ENCODE data around the gene COL6A1.

DNA sequence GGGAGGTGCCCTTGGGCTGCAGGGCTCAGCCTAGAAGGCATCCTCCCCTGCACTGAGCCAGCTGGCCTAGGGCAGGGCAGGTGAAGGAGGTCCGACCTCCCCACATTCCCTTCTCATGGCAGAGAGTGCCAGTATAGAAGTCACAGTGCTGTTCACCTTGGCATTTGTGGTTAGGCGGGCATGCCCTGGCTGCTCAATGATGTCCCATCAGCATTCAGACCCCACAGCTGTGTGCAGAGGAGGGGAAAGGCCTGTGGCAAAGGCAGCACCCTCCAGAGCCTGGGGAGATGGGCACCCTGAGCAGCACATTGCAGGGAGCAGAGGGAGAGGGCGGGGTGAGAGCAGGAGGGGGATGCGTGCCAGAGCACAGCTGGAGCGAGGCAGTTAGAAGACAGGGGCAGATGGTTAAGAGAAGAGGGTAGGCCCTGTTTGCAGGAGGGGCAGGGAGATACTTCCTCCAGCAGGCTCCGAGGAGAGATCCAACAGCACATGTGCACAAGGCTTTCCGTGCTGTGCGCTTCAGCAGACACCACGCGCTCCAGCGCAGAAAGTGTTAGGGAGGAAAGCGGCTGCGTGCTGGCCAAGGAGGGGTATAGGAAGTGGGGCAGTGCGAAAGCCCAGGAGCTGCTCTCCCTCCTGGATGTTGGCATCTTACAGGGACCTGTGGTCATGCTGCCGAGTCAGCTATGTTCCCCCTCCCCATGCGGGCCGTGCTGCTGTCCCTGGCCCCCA is 43.7 kb upstream of the COL6A1 start:
- TF ChIP-seq, protein P1, sequence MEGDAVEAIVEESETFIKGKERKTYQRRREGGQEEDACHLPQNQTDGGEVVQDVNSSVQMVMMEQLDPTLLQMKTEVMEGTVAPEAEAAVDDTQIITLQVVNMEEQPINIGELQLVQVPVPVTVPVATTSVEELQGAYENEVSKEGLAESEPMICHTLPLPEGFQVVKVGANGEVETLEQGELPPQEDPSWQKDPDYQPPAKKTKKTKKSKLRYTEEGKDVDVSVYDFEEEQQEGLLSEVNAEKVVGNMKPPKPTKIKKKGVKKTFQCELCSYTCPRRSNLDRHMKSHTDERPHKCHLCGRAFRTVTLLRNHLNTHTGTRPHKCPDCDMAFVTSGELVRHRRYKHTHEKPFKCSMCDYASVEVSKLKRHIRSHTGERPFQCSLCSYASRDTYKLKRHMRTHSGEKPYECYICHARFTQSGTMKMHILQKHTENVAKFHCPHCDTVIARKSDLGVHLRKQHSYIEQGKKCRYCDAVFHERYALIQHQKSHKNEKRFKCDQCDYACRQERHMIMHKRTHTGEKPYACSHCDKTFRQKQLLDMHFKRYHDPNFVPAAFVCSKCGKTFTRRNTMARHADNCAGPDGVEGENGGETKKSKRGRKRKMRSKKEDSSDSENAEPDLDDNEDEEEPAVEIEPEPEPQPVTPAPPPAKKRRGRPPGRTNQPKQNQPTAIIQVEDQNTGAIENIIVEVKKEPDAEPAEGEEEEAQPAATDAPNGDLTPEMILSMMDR (conservative IDR thresholded peaks at IDR 0.05; ENCODE audit: low read depth, low read length): no peak
- no peak for TF ChIP-seq POLR2A (IDR thresholded peaks at IDR 0.05; ENCODE audit: low read depth, low read length)
- TF ChIP-seq BHLHE40 (IDR thresholded peaks at IDR 0.05; ENCODE audit: low read depth, low read length): no peak
- TF ChIP-seq, protein P2, sequence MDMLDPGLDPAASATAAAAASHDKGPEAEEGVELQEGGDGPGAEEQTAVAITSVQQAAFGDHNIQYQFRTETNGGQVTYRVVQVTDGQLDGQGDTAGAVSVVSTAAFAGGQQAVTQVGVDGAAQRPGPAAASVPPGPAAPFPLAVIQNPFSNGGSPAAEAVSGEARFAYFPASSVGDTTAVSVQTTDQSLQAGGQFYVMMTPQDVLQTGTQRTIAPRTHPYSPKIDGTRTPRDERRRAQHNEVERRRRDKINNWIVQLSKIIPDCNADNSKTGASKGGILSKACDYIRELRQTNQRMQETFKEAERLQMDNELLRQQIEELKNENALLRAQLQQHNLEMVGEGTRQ (IDR thresholded peaks at IDR 0.05; ENCODE audit: low read depth, low read length): no peak
- no peak for TF ChIP-seq CEBPB (IDR thresholded peaks at IDR 0.05; ENCODE audit: low read depth, low read length)
- TF ChIP-seq RAD21 (IDR thresholded peaks at IDR 0.05; ENCODE audit: low read length): no peak
- TF ChIP-seq, protein P3, sequence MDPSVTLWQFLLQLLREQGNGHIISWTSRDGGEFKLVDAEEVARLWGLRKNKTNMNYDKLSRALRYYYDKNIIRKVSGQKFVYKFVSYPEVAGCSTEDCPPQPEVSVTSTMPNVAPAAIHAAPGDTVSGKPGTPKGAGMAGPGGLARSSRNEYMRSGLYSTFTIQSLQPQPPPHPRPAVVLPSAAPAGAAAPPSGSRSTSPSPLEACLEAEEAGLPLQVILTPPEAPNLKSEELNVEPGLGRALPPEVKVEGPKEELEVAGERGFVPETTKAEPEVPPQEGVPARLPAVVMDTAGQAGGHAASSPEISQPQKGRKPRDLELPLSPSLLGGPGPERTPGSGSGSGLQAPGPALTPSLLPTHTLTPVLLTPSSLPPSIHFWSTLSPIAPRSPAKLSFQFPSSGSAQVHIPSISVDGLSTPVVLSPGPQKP (IDR thresholded peaks at IDR 0.05; ENCODE audit: borderline replicate concordance, low read depth, low read length): no peak

Data from IMR-90 (cell line).